Measurements from ENCODE around the gene EFCAB6.

DNA sequence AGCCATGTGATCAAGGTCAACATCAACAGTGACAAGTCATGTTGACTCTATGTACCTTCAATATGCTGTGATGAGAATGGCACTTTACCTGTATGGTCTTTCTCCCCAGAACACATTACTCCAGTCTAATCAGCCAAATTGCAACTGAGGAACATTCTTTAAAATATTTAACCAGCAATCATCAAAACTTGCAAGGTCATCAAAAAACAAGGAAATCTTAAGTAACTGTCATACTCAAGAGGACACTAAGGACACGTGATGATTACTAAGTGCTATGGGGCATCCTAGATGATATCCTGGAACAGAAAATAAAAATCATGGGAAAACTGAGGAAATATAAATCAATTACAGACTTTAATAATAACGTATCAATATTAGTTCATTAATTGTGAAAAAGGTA lies 118.9 kb downstream of the EFCAB6 start:
- TF ChIP-seq, protein P1, sequence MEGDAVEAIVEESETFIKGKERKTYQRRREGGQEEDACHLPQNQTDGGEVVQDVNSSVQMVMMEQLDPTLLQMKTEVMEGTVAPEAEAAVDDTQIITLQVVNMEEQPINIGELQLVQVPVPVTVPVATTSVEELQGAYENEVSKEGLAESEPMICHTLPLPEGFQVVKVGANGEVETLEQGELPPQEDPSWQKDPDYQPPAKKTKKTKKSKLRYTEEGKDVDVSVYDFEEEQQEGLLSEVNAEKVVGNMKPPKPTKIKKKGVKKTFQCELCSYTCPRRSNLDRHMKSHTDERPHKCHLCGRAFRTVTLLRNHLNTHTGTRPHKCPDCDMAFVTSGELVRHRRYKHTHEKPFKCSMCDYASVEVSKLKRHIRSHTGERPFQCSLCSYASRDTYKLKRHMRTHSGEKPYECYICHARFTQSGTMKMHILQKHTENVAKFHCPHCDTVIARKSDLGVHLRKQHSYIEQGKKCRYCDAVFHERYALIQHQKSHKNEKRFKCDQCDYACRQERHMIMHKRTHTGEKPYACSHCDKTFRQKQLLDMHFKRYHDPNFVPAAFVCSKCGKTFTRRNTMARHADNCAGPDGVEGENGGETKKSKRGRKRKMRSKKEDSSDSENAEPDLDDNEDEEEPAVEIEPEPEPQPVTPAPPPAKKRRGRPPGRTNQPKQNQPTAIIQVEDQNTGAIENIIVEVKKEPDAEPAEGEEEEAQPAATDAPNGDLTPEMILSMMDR (IDR thresholded peaks at IDR 0.05) = no peak
- TF ChIP-seq POLR2A (IDR thresholded peaks at IDR 0.05) = no peak

All from Peyer's patch (tissue), 4 donors.